DMS53 treated with DMSO at 0.1 percent for 48 hours (cell line): ENCODE measurements around the gene TTC23.

ENCODE experiments used
- DNase-seq: peaks from one replicate; lab custom pipeline; 2025; ENCODE audit not compliant: unreplicated experiment; lab: John Stamatoyannopoulos, UW

TTC23 gene

GRCh38 chr15:99249270-99249841, at the start of gene TTC23:
Gene TTC23, minus strand, starts transcription at chr15:99249581. Its CDS starts 20,869 bp downstream, at chr15:99228712.
- no peak for DNase-seq

- DNase-seq: no peak
Measured at GRCh38 chr15:99296386-99296785, 47.0 kb upstream of the TTC23 start.

- no peak for DNase-seq
Measured at GRCh38 chr15:99295840-99296239, 46.5 kb upstream of the TTC23 start.

- no peak for DNase-seq
Measured at GRCh38 chr15:99291643-99292042, 42.3 kb upstream of the TTC23 start.

GRCh38 chr15:99283717-99284116, 34.3 kb upstream of the TTC23 start:
- no peak for DNase-seq

GRCh38 chr15:99282586-99282985, 33.2 kb upstream of the TTC23 start:
- DNase-seq: no peak

GRCh38 chr15:99282121-99282520, 32.7 kb upstream of the TTC23 start:
- DNase-seq: no peak

- DNase-seq: no peak
Measured at GRCh38 chr15:99279827-99280226, 30.4 kb upstream of the TTC23 start.

GRCh38 chr15:99279290-99279689, 29.9 kb upstream of the TTC23 start:
- no peak for DNase-seq

GRCh38 chr15:99275525-99276128, 26.2 kb upstream of the TTC23 start:
- DNase-seq: no peak

- no peak for DNase-seq
Measured at GRCh38 chr15:99275061-99275460, 25.7 kb upstream of the TTC23 start.

GRCh38 chr15:99273801-99274200, 24.4 kb upstream of the TTC23 start:
- DNase-seq: no peak

GRCh38 chr15:99268431-99268830, 19.1 kb upstream of the TTC23 start:
- DNase-seq: no peak

- no peak for DNase-seq
Measured at GRCh38 chr15:99267957-99268356, 18.6 kb upstream of the TTC23 start.

GRCh38 chr15:99265541-99266070, 16.2 kb upstream of the TTC23 start:
- DNase-seq: no peak

GRCh38 chr15:99264125-99264524, 14.7 kb upstream of the TTC23 start:
- DNase-seq: no peak

- DNase-seq: no peak
Measured at GRCh38 chr15:99257107-99257750, 7.8 kb upstream of the TTC23 start.

- DNase-seq: no peak
Measured at GRCh38 chr15:99253381-99254090, 4.2 kb upstream of the TTC23 start.

GRCh38 chr15:99252326-99252725, 2.9 kb upstream of the TTC23 start:
- no peak for DNase-seq

- DNase-seq: peak; percentile 90
Measured at GRCh38 chr15:99250857-99251841, 1.8 kb upstream of the TTC23 start, which contains the start of gene LRRC28. Gene LRRC28, plus strand, starts transcription at chr15:99251481. Its CDS starts 4,477 bp downstream, at chr15:99255958.
